ENCODE measurements around the gene LRCOL1. TPM values are rescaled to one million over a fixed set of nuclear protein-coding genes. Genes with fewer than 3 reads are reported as not detected.
A peak's percentile ranks its signal among the peaks of the same experiment; 100 is the strongest.

Gene LRCOL1
- total and polyA plus RNA-seq, 2 experiments from 2014 or later = 1.7 TPM; not detected in 1

DNA sequence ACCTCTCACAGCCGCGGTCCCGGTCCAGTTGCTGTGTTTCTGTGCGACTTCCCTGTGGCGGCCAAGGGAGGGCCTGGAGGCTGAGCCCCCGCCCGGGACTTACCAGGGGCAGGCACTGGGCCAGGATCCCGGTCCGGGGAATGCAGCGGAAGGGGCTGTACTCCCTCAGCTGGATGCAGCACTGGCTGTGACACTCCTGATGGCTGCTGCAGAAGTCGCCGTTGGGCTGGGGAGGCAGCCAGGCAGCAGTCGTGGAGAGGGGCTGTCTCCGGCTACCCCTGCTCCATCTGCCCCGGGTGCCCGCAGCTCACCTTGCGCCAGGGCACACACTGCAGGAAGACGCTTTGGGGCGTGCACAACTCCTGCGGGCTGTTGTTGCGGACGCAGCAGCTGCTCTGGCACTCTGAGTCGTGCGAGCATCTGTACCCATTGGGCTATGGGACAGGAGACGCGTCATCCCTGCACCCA lies 6.2 kb downstream of the LRCOL1 start (continued):
- TF ChIP-seq, protein P1, sequence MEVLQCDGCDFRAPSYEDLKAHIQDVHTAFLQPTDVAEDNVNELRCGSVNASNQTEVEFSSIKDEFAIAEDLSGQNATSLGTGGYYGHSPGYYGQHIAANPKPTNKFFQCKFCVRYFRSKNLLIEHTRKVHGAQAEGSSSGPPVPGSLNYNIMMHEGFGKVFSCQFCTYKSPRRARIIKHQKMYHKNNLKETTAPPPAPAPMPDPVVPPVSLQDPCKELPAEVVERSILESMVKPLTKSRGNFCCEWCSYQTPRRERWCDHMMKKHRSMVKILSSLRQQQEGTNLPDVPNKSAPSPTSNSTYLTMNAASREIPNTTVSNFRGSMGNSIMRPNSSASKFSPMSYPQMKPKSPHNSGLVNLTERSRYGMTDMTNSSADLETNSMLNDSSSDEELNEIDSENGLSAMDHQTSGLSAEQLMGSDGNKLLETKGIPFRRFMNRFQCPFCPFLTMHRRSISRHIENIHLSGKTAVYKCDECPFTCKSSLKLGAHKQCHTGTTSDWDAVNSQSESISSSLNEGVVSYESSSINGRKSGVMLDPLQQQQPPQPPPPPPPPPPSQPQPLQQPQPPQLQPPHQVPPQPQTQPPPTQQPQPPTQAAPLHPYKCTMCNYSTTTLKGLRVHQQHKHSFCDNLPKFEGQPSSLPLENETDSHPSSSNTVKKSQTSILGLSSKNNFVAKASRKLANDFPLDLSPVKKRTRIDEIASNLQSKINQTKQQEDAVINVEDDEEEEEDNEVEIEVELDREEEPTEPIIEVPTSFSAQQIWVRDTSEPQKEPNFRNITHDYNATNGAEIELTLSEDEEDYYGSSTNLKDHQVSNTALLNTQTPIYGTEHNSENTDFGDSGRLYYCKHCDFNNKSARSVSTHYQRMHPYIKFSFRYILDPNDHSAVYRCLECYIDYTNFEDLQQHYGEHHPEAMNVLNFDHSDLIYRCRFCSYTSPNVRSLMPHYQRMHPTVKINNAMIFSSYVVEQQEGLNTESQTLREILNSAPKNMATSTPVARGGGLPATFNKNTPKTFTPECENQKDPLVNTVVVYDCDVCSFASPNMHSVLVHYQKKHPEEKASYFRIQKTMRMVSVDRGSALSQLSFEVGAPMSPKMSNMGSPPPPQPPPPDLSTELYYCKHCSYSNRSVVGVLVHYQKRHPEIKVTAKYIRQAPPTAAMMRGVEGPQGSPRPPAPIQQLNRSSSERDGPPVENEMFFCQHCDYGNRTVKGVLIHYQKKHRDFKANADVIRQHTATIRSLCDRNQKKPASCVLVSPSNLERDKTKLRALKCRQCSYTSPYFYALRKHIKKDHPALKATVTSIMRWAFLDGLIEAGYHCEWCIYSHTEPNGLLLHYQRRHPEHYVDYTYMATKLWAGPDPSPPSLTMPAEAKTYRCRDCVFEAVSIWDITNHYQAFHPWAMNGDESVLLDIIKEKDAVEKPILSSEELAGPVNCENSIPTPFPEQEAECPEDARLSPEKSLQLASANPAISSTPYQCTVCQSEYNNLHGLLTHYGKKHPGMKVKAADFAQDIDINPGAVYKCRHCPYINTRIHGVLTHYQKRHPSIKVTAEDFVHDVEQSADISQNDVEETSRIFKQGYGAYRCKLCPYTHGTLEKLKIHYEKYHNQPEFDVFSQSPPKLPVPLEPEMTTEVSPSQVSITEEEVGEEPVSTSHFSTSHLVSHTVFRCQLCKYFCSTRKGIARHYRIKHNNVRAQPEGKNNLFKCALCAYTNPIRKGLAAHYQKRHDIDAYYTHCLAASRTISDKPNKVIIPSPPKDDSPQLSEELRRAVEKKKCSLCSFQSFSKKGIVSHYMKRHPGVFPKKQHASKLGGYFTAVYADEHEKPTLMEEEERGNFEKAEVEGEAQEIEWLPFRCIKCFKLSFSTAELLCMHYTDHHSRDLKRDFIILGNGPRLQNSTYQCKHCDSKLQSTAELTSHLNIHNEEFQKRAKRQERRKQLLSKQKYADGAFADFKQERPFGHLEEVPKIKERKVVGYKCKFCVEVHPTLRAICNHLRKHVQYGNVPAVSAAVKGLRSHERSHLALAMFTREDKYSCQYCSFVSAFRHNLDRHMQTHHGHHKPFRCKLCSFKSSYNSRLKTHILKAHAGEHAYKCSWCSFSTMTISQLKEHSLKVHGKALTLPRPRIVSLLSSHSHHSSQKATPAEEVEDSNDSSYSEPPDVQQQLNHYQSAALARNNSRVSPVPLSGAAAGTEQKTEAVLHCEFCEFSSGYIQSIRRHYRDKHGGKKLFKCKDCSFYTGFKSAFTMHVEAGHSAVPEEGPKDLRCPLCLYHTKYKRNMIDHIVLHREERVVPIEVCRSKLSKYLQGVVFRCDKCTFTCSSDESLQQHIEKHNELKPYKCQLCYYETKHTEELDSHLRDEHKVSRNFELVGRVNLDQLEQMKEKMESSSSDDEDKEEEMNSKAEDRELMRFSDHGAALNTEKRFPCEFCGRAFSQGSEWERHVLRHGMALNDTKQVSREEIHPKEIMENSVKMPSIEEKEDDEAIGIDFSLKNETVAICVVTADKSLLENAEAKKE (CRISPR knock-in tag; IDR thresholded peaks at IDR 0.05) = no peak

DNA sequence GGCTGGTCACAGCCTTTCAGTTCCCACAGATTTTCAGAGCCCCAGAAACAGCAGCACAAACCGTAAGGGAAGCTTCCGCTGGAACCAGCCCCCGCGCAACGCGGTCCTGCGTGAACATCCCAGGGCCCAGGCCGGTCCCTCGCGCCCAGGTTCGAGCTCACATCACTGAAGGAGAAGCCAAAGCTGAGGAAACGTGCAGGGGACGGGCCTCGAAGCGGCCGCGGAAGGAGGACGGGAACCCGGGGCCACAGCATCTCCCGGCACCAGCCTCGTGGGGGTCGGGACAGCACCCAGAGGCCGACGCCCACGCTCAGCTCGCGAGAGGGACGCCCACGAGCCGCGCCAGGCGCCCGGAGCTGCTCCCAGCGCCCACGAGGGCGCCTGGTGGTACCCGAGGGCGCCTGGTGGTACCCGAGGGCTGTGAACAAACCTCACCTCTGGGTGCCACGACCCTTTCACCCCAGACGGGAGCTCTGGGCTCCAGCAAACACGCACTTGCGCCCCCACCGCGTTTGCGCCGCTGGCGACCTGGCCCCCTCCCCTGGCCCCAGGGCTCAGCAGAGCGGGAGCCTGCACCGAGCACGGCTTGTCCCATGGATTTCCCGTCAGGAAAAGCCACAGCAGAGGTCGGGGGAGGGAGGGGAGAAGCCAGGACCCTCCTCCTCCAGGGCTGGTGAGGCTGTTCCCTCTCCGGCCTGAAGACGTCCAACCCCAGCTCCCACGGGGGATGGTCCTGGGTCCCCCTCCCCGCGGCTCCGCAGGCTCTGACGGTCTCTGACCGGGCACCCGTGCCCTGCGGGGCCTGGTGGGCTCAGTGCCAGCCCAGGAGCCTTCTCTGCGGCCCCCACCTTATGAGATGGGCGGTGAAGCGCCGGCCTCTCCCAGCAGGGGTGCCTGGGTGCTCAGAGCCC lies 6.9 kb downstream of the LRCOL1 start:
- H3K27ac ChIP-seq (ENCODE audit: low read depth) = no peak overlapping the region
- Mint-ChIP-seq H3K27me3 (ENCODE audit: insufficient read depth, low read depth, poor library complexity) (peaks cover 70% of the 10 kb centered on the region), H3K36me3 (ENCODE audit: low read depth) (no peaks in the 10 kb centered on the region), H3K4me1 (peaks cover 12% of the 10 kb centered on the region), H3K4me3 (no peak overlapping the region), H3K27ac (no peak overlapping the region), H3K9me3 (no peaks in the 10 kb centered on the region)
- no peak overlapping the region for H3K4me3 ChIP-seq
- TF ChIP-seq EZH2phosphoT487 (IDR thresholded peaks at IDR 0.05; ENCODE audit: unreplicated experiment) (no peak), JUNB (IDR thresholded peaks at IDR 0.05; ENCODE audit: unreplicated experiment) (no peak), POLR2AphosphoS5 (IDR thresholded peaks at IDR 0.05; ENCODE audit: low read depth) (no peak)
- TF ChIP-seq, protein P2, sequence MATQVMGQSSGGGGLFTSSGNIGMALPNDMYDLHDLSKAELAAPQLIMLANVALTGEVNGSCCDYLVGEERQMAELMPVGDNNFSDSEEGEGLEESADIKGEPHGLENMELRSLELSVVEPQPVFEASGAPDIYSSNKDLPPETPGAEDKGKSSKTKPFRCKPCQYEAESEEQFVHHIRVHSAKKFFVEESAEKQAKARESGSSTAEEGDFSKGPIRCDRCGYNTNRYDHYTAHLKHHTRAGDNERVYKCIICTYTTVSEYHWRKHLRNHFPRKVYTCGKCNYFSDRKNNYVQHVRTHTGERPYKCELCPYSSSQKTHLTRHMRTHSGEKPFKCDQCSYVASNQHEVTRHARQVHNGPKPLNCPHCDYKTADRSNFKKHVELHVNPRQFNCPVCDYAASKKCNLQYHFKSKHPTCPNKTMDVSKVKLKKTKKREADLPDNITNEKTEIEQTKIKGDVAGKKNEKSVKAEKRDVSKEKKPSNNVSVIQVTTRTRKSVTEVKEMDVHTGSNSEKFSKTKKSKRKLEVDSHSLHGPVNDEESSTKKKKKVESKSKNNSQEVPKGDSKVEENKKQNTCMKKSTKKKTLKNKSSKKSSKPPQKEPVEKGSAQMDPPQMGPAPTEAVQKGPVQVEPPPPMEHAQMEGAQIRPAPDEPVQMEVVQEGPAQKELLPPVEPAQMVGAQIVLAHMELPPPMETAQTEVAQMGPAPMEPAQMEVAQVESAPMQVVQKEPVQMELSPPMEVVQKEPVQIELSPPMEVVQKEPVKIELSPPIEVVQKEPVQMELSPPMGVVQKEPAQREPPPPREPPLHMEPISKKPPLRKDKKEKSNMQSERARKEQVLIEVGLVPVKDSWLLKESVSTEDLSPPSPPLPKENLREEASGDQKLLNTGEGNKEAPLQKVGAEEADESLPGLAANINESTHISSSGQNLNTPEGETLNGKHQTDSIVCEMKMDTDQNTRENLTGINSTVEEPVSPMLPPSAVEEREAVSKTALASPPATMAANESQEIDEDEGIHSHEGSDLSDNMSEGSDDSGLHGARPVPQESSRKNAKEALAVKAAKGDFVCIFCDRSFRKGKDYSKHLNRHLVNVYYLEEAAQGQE (IDR thresholded peaks at IDR 0.05; ENCODE audit: unreplicated experiment) = no peak
- H3K36me3 ChIP-seq (ENCODE audit: insufficient read depth) = no peaks in the 10 kb centered on the region
- H3F3A ChIP-seq (replicated peaks; ENCODE audit: low read depth) = peaks cover 20% of the 10 kb centered on the region; the same call in 1 of the 2 replicates
- no peaks in the 10 kb centered on the region for H3K79me2 ChIP-seq (replicated peaks; ENCODE audit: insufficient read depth)
- 0 out of 2 replicates have a peak overlapping the region, but pooled peaks have one; percentile 47 for H2AFZ ChIP-seq
- no peaks in the 10 kb centered on the region for H4K20me1 ChIP-seq (replicated peaks; ENCODE audit: insufficient read depth)
- H3K27me3 ChIP-seq (ENCODE audit: insufficient read depth) = peaks cover 71% of the 10 kb centered on the region
- no peaks in the 10 kb centered on the region for H3K9me2 ChIP-seq (ENCODE audit: insufficient read depth)
- no peak for DNase-seq (ENCODE audit: low spot score)
- H3K4me1 ChIP-seq (ENCODE audit: insufficient read depth) = peaks cover 3% of the 10 kb centered on the region; the same call in 1 of the 2 replicates
- no peak overlapping the region for H3K4me2 ChIP-seq
- ATAC-seq = peak; percentile 8
